ENCODE results near the gene PLA2G12B. TPM values are rescaled to one million over a fixed set of nuclear protein-coding genes. Genes with fewer than 3 reads are reported as not detected.
"Not testable (repeated sequence)": the region's sequence is repeated elsewhere in the genome, so short reads cannot be mapped to it uniquely, and the experiment has no call there.

PLA2G12B gene
- total and polyA plus RNA-seq, 12 donors = 0.06 to 0.92 (median 0.52) TPM; not detected in 7

DNA sequence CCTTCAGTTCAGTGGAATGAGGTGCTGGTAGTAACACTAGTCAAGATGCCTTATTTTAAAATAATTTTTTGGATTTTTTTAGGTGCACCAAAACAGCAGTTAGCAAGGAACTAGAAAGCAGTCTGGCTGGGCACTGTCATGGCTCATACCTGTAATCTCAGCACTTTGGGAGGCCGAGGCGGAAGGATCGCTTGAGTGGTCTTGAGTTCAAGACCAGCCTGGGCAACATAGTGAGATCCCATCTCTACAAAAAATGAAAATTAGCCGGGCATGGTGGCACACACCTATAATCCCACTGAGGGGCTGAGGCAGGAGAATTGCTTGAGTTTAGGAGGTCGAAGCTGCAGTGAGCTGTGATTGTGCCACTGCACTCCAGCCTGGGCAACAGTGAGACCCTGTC lies 25.8 kb downstream of the PLA2G12B start:
- H3K9me3 ChIP-seq = no peaks in the 10 kb centered on the region
- H3K27ac ChIP-seq = no peak overlapping the region
- H3K36me3 ChIP-seq = no peaks in the 10 kb centered on the region
- no peak for ATAC-seq
- DNase-seq = no peak
- intact Hi-C loops (cut with DNase I) = no loop called here
- TF ChIP-seq, protein P1, sequence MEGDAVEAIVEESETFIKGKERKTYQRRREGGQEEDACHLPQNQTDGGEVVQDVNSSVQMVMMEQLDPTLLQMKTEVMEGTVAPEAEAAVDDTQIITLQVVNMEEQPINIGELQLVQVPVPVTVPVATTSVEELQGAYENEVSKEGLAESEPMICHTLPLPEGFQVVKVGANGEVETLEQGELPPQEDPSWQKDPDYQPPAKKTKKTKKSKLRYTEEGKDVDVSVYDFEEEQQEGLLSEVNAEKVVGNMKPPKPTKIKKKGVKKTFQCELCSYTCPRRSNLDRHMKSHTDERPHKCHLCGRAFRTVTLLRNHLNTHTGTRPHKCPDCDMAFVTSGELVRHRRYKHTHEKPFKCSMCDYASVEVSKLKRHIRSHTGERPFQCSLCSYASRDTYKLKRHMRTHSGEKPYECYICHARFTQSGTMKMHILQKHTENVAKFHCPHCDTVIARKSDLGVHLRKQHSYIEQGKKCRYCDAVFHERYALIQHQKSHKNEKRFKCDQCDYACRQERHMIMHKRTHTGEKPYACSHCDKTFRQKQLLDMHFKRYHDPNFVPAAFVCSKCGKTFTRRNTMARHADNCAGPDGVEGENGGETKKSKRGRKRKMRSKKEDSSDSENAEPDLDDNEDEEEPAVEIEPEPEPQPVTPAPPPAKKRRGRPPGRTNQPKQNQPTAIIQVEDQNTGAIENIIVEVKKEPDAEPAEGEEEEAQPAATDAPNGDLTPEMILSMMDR (IDR thresholded peaks at IDR 0.05) = no peak
- H3K4me1 ChIP-seq = no peaks in the 10 kb centered on the region
- WGBS, 2 donors = 89 to 99% methylated on average over 5 of the region's 5 CpGs
- no peak overlapping the region for H3K4me3 ChIP-seq
- no peaks in the 10 kb centered on the region for H3K27me3 ChIP-seq

DNA sequence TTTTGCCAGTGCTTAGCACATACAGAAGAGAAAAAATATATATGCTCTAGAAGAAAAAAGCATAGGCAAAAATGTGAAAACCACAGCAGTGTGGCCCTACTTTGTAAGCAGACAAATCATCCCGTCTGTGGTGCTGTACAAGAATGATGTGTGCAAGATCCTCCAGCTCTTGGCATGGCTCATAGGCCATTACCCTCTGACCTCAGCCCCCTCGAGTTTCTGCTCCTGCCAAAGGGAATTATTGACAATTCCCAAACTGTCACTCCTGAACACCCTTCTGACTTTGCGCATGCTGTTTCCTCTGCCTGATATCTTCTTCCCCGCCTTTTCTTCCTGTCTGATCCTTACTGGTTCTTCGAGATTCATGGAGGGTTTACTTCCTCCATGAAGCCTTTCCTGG lies 27.1 kb downstream of the PLA2G12B start:
- Histone ChIP-seq H3K27ac (no peak overlapping the region), H3K27me3 (no peaks in the 10 kb centered on the region), H3K4me3 (no peak overlapping the region), H3K36me3 (no peaks in the 10 kb centered on the region), H3K4me1 (no peaks in the 10 kb centered on the region), H3K9me3 (peaks cover 0 to 3% (median 0%) of the 10 kb centered on the region in 11 donors)
- ATAC-seq (no peak), DNase-seq (no peak)
- TF ChIP-seq, protein P1 (IDR thresholded peaks at IDR 0.05) = no peak
- intact Hi-C loops (cut with DNase I) = no loop called here
- WGBS, 2 donors = 70 to 76% methylated on average over 5 of the region's 5 CpGs

DNA sequence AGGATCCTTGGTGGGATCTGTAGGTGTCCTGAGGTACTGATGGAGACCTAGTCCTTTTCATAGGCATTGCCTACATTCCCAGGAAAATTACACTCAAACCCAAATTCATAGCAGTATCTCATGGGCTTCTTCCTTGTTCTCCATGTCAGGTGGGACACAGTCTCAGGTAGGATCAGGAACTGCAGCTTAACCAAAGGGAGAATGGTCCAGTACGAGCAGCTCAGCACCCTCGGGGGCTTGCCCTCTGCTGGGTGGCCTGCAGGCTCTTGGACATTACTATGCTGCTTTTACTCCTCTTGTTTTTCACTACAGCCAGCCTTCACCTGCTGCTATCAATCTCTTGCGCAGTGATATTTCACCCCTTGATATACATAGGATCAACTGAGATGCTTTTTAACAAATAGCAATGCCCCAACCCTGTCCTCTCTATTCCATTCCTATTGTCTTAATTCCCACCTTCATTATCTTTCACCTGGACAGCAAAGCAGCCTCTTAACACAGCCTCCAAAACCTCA lies 28.6 kb downstream of the PLA2G12B start:
- Histone ChIP-seq H3K4me1 (no peaks in the 10 kb centered on the region), H3K9me3 (peaks cover 0 to 18% (median 4%) of the 10 kb centered on the region in 11 donors), H3K27ac (no peak overlapping the region), H3K4me3 (no peak overlapping the region), H3K36me3 (peaks cover 0 to 4% (median 0%) of the 10 kb centered on the region in 9 donors), H3K27me3 (no peaks in the 10 kb centered on the region)
- DNase-seq (no peak), ATAC-seq (no peak)
- TF ChIP-seq, protein P1 (IDR thresholded peaks at IDR 0.05) = no peak
- intact Hi-C loops (cut with DNase I) = no loop called here
- WGBS, 2 donors = 88 to 93% methylated on average over 3 of the region's 3 CpGs

GRCh38 chr10:72924351-72924750 lies 30.3 kb downstream of the PLA2G12B start:
- DNase-seq (no peak), ATAC-seq (no peak)
- Histone ChIP-seq H3K4me1 (no peaks in the 10 kb centered on the region), H3K27ac (no peak overlapping the region), H3K4me3 (no peak overlapping the region), H3K27me3 (no peaks in the 10 kb centered on the region), H3K9me3 (peaks cover 0 to 34% (median 12%) of the 10 kb centered on the region in 11 donors), H3K36me3 (peaks cover 0 to 4% (median 0%) of the 10 kb centered on the region in 9 donors)
- intact Hi-C loops (cut with DNase I) = no loop called here
- 94% methylated on average over 13 of the region's 13 CpGs for WGBS, 2 donors
- TF ChIP-seq, protein P1 (IDR thresholded peaks at IDR 0.05) = no peak

DNA sequence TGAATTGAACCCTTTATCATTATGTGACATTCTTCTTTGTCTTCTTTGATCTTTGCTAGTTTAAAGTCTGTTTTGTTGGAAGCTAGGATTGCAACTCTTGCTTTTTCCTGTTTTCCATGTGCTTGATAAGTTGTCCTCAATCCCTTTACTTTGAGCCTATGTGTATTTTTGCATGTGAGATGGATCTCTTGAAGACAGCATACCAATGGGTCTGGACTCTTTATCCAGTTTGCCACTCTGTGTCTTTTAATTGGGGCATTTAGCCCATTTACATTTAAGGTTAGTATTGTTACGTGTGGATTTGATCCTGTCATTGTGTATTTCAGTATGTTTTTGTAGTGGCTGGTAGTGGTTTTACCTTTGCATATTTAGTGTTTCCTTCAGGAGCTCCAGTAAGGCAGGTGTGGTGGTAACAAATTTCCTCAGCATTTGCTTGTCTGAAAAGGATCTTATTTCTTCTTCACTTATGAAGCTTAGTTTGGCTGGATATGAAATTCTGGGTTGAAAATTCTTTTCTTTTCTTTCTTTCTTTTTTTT lies 33.4 kb downstream of the PLA2G12B start:
- intact Hi-C loops (cut with DNase I); ATAC-seq: not testable (repeated sequence)

More for the DNA sequence above, 33.4 kb downstream of the PLA2G12B start:
- not testable (repeated sequence) for H3K36me3 ChIP-seq, H3K4me1 ChIP-seq, H3K4me3 ChIP-seq, H3K27ac ChIP-seq, H3K27me3 ChIP-seq, DNase-seq
- 93 to 95% methylated on average over 1 of the region's 1 CpG for WGBS, 2 donors
- peaks cover 0 to 45% (median 12%) of the 10 kb centered on the region in 11 donors for H3K9me3 ChIP-seq
